H1 (cell line): ENCODE results near the gene HBB. TPM values are rescaled to one million over a fixed set of nuclear protein-coding genes. Genes with fewer than 3 reads are reported as not detected.

ENCODE experiments used
- ATF2 ChIP-seq: IDR thresholded peaks from 2 replicates; pipeline ENCODE4 v1.6.1; 2012; ENCODE audit warnings: low read length, inconsistent platforms
- polyA plus RNA-seq, 7 experiments: library from polyadenylated mRNA; depleted of rRNA in 3 of 7; stranded (reverse) in 5 of 7; unstranded in 2 of 7; fragments of >200 nt in 5 of 7; fragments of 200-250 nt in 2 of 7; gene quantifications; 1 replicate in 5 of 7; 2 replicates in 1 of 7; 4 replicates in 1 of 7; pipeline versions ENCODE4 v1.2.1 to v1.2.3, GENCODE V29; 2011 to 2013; ENCODE audit warnings: missing spikeins in 2 of 7, mixed read lengths in 2 of 7
- total RNA-seq: library from RNA; stranded (reverse); fragmentation: NEBNext Ultra II Directional; extraction: Animal tissue kit (Norgen Biotek cat#: 25700); gene quantifications from 2 replicates; pipeline ENCODE4 v1.2.1, GENCODE V29; 2021

Gene HBB
- total and polyA plus RNA-seq, 2 of the 8 experiments (the other 6 are each of a cell fraction or from before 2014, with no cell fraction given): not detected

GRCh38 chr11:5192738-5193137 is 34.1 kb downstream of the HBB start (continued):
- no peak for TF ChIP-seq ATF2
